Tibial nerve (tissue), 4 donors: ENCODE data around the gene MYO9B. TPM values are rescaled to one million over a fixed set of nuclear protein-coding genes. Genes with fewer than 3 reads are reported as not detected.

Experiments
- DNase-seq, 2 donors: peaks; one replicate each; pipeline ENCODE4 v3.0.0-alpha.2; 2019; ENCODE audit warnings: low spot score in 2 of 2
- H3K27ac ChIP-seq, 4 donors: fragments of 200-600 bp; sonication (generic) in 3 of 4; one replicate each; pipeline ENCODE4 v1.5.1; 2017 to 2019; ENCODE audit warnings: mild to moderate bottlenecking in 1 of 4
- H3K27me3 ChIP-seq, 2 donors: fragments of 200-600 bp; sonication (generic) in 1 of 2; one replicate each; pipeline versions ENCODE4 v1.5.1 to v1.6.0; 2017 to 2019
- H3K36me3 ChIP-seq, 3 donors: fragments of 200-600 bp; sonication (generic); one replicate each; pipeline ENCODE4 v1.5.1; 2018 to 2019
- H3K4me1 ChIP-seq, 4 donors: fragments of 200-600 bp; sonication (generic) in 3 of 4; one replicate each; pipeline ENCODE4 v1.5.1; 2017 to 2019
- H3K4me3 ChIP-seq, 4 donors: fragments of 200-600 bp; sonication (generic) in 3 of 4; one replicate each; pipeline ENCODE4 v1.5.1; 2017 to 2019; ENCODE audit warnings: mild to moderate bottlenecking in 1 of 4, moderate library complexity in 1 of 4
- H3K9me3 ChIP-seq, 4 donors: fragments of 200-600 bp; sonication (generic) in 3 of 4; one replicate each; pipeline ENCODE4 v1.5.1; 2017 to 2019
- CTCF ChIP-seq, 5 experiments: fragments of 200-600 bp in 3 of 5; fragments of 450-650 bp in 2 of 5; sonication (generic) in 3 of 5; IDR thresholded peaks; one replicate each; pipeline ENCODE4 v1.5.1; 2016 to 2019; ENCODE audit warnings: antibody characterized with exemption in 5 of 5, mild to moderate bottlenecking in 3 of 5, moderate library complexity in 2 of 5
- EP300 ChIP-seq, 2 donors: sonication (generic); formaldehyde crosslinking; IDR thresholded peaks; one replicate each; pipeline ENCODE4 v1.6.1; 2017; ENCODE audit warnings: antibody characterized with exemption in 2 of 2, mild to moderate bottlenecking in 1 of 2
- POLR2A ChIP-seq, 2 donors: fragments of 450-650 bp; IDR thresholded peaks; one replicate each; pipeline ENCODE4 v1.6.1; 2017; ENCODE audit warnings: antibody characterized with exemption in 2 of 2, mild to moderate bottlenecking in 2 of 2, moderate library complexity in 2 of 2
- WGBS, 2 donors: methylation state at CpG; one replicate each; pipeline ENCODE4 v1.1.5; 2018; 5-methylcytosine and 5-hydroxymethylcytosine counted together
- total RNA-seq, 4 donors: library from RNA; depleted of rRNA; stranded (reverse); fragments of >200 nt; gene quantifications; one replicate each; pipeline ENCODE4 v1.1.0, GENCODE V29; 2016

Gene MYO9B
- total RNA-seq, 4 donors from 2014 or later, result 61.7 to 201 (median 115) TPM

GRCh38 chr19:17125728-17126677 lies 50.4 kb downstream of the MYO9B start:
- Histone ChIP-seq H3K4me1 (peaks cover 0 to 25% (median 21%) of the 10 kb centered on the region in 4 donors), H3K27me3 (no peaks in the 10 kb centered on the region), H3K27ac (peak overlapping the region; percentile 36 to 91 (median 84)), H3K4me3 (peak overlapping the region in 2 of 4 donors; percentile 4 to 7), H3K36me3 (peaks cover 0 to 30% (median 0%) of the 10 kb centered on the region in 3 donors), H3K9me3 (peaks cover 0 to 9% (median 0%) of the 10 kb centered on the region in 4 donors)
- DNase-seq, result peak in 1 of 2 donors; percentile 58
- TF ChIP-seq CTCF (IDR thresholded peaks at IDR 0.05) (no peak), POLR2A (IDR thresholded peaks at IDR 0.05) (peak in 1 of 2 donors; percentile 6), EP300 (IDR thresholded peaks at IDR 0.05) (peak in 1 of 2 donors; percentile 50)
- 19 to 27% methylated on average over 23 of the region's 23 CpGs for WGBS, 2 donors

- Histone ChIP-seq H3K4me3 (no peak overlapping the region), H3K27ac (peak overlapping the region in 2 of 4 donors; percentile 5 to 52), H3K36me3 (peaks cover 0 to 23% (median 0%) of the 10 kb centered on the region in 3 donors), H3K9me3 (peaks cover 0 to 8% (median 0%) of the 10 kb centered on the region in 4 donors), H3K4me1 (peaks cover 0 to 25% (median 21%) of the 10 kb centered on the region in 4 donors), H3K27me3 (no peaks in the 10 kb centered on the region)
- TF ChIP-seq CTCF (IDR thresholded peaks at IDR 0.05) (no peak), POLR2A (IDR thresholded peaks at IDR 0.05) (no peak), EP300 (IDR thresholded peaks at IDR 0.05) (no peak)
- no peak for DNase-seq
- WGBS, 2 donors, result 97 to 99% methylated on average over 6 of the region's 6 CpGs
Measured at GRCh38 chr19:17127671-17128070, 52.1 kb downstream of the MYO9B start.

- Histone ChIP-seq H3K27ac (peak overlapping the region in 1 of 4 donors; percentile 52), H3K36me3 (peaks cover 0 to 16% (median 0%) of the 10 kb centered on the region in 3 donors), H3K4me1 (peaks cover 0 to 25% (median 21%) of the 10 kb centered on the region in 4 donors), H3K4me3 (no peak overlapping the region), H3K27me3 (no peaks in the 10 kb centered on the region), H3K9me3 (peaks cover 0 to 1% (median 0%) of the 10 kb centered on the region in 4 donors)
- 93 to 95% methylated on average over 10 of the region's 12 CpGs for WGBS, 2 donors
- TF ChIP-seq POLR2A (IDR thresholded peaks at IDR 0.05) (no peak), CTCF (IDR thresholded peaks at IDR 0.05) (no peak), EP300 (IDR thresholded peaks at IDR 0.05) (no peak)
- no peak for DNase-seq
Measured at GRCh38 chr19:17128403-17128802, 52.8 kb downstream of the MYO9B start.

GRCh38 chr19:17128820-17129219 lies 53.2 kb downstream of the MYO9B start:
- peaks cover 0 to 12% (median 0%) of the 10 kb centered on the region in 3 donors for H3K36me3 ChIP-seq
- no peak overlapping the region for H3K4me3 ChIP-seq
- H3K27me3 ChIP-seq, result no peaks in the 10 kb centered on the region
- H3K4me1 ChIP-seq, result peaks cover 0 to 25% (median 21%) of the 10 kb centered on the region in 4 donors
- H3K9me3 ChIP-seq, result no peaks in the 10 kb centered on the region
- 96% methylated on average over 9 of the region's 9 CpGs for WGBS, 2 donors
- DNase-seq, result no peak
- TF ChIP-seq EP300 (IDR thresholded peaks at IDR 0.05) (no peak), POLR2A (IDR thresholded peaks at IDR 0.05) (no peak), CTCF (IDR thresholded peaks at IDR 0.05) (no peak)
- no peak overlapping the region for H3K27ac ChIP-seq

- no peak for DNase-seq
- Histone ChIP-seq H3K4me1 (peaks cover 0 to 30% (median 22%) of the 10 kb centered on the region in 4 donors), H3K4me3 (no peak overlapping the region), H3K36me3 (peaks cover 0 to 12% (median 0%) of the 10 kb centered on the region in 3 donors), H3K27me3 (no peaks in the 10 kb centered on the region), H3K9me3 (no peaks in the 10 kb centered on the region), H3K27ac (no peak overlapping the region)
- TF ChIP-seq POLR2A (IDR thresholded peaks at IDR 0.05) (no peak), CTCF (IDR thresholded peaks at IDR 0.05) (no peak), EP300 (IDR thresholded peaks at IDR 0.05) (no peak)
- WGBS, 2 donors, result 75 to 89% methylated on average over 12 of the region's 12 CpGs
Measured at GRCh38 chr19:17129377-17129776, 53.8 kb downstream of the MYO9B start.
